ENCODE data around the gene PAX2. TPM values are rescaled to one million over a fixed set of nuclear protein-coding genes. Genes with fewer than 3 reads are reported as not detected.

PAX2 gene
- total RNA-seq, 1 donor from 2014 or later, result 71.3 TPM

- no peak for DNase-seq (ENCODE audit: low read depth)
Measured at GRCh38 chr10:100814751-100815474, 69.5 kb downstream of the PAX2 start.

DNA sequence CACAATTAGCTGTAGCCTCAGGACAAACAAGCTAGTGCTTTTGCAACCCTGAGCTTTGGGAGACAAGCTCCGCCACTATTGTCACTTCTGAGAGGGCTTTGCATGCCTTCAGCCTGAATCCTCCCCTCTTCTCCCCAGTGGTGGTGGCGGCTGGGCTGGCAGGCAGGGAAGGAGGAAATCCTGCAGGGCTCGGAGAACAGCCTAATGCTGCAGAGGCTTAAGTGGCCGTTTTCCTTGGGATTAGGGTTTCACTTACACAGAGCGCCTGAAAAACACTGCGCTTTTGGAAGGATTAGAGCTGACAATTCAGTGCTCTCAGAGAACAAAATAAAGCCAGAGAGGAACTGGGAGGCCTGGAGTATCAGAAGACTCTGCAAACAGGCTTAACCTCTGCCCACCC lies 71.3 kb downstream of the PAX2 start:
- DNase-seq (ENCODE audit: low read depth), result no peak

DNA sequence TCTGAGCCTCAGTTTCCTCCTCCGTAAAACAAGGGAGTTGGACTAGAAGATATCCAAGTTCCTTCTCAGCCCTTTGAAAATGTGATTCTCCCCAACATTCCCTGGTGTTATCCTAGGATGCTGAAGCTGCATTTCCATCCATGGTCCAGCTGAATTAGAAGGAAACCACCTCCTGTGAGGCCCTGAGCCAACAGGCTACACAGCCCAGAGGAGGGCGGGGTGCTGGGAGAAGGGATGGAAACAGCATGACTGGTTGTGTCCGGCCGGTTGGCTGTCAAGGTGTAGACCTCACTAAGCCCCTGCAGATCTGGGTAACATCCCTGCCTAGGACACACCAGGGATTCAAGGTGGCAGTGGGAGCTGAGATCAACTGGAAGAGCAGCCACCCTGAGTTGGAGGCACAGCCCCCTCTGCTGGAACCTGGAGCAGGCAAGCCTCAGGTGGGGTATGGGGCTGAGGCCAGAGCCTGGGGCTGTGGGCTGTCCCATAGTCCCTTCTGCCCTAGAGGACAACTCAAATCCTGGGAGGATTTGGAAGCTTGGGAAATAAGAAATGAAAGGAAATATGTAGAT lies 72.0 kb downstream of the PAX2 start:
- DNase-seq (ENCODE audit: low read depth), result peak; percentile 3

- no peak for DNase-seq (ENCODE audit: low read depth)
Measured at GRCh38 chr10:100819424-100819823, 74.0 kb downstream of the PAX2 start.

DNA sequence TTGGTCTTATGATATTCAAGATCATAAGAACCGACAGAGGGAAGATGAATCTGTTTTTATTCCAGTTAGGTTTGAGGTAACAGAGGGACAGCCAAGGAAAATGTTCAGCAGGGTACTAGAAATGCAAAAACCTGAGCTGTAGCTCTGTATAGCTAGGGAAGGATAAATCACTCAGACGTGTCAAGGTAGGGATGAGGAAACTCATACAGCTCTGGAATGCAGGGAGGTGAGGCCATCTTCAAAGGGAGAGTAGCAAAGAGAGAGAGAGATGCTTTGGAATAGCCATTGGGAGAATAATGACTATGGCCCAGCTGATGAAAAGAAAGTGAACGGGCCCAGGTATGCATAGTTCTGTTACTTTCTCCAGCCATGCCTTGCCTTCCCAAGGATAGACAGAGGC lies 77.8 kb downstream of the PAX2 start:
- no peak for DNase-seq (ENCODE audit: low read depth)

GRCh38 chr10:100824886-100825285 lies 79.5 kb downstream of the PAX2 start:
- no peak for DNase-seq (ENCODE audit: low read depth)

DNA sequence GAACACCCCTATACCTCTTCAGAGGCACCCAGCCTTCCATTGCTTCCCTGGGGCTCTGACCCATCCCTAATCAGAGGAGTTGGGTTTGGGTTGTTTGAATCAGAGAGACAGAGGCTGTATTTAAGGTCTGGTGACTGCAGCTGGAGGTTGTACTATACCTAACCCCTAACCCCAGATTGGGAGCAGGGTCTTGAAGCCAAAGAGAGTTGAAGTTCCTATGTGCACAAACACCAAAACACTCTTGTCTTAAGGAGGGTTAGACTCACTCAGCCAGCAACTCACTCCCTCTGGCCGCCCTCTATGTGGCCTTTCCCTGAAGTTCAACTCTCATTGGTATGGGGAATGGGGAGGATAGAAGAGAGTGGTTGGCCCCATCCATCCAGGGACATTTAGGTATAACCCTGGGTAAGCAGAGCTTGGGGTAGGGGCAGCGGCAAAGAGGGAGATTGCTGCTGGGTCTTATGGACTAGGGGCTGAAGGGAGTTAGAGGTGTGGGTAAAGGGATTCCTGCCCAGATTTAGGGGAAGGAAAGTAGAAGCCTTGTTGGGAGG lies 80.0 kb downstream of the PAX2 start:
- DNase-seq (ENCODE audit: low read depth), result no peak

GRCh38 chr10:100826031-100826651 lies 80.8 kb downstream of the PAX2 start:
- DNase-seq (ENCODE audit: low read depth), result peak; percentile 5

- no peak for DNase-seq (ENCODE audit: low read depth)
Measured at GRCh38 chr10:100826661-100826982, 81.2 kb downstream of the PAX2 start.

DNA sequence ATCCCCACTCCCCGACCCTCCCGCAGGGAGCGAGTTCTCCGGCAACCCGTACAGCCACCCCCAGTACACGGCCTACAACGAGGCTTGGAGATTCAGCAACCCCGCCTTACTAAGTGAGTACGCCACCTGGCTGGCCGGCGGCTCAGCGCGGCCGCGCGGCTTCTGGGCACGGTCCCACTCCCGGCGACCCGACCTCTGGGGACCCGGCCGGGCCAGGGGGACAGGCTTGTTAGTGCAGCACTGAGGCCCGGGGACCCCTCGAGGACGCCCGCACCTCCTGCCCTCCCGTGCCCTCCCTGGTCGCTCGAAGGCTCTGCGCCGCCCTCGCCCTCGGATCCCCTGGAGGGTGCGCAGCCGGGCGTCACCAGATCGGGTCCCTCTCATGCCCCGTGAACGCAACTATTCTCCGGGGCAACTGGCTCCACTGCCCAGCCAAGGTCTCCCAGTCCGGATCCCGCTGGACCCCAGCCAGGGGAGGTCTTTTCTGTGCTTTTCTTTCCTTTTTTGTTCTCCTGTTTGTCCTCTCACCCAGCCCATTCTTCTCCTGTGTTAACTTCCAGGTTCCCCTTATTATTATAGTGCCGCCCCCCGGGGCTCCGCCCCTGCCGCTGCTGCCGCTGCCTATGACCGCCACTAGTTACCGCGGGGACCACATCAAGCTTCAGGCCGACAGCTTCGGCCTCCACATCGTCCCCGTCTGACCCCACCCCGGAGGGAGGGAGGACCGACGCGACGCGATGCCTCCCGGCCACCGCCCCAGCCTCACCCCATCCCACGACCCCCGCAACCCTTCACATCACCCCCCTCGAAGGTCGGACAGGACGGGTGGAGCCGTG lies 81.8 kb downstream of the PAX2 start:
- no peak for DNase-seq (ENCODE audit: low read depth)

DNA sequence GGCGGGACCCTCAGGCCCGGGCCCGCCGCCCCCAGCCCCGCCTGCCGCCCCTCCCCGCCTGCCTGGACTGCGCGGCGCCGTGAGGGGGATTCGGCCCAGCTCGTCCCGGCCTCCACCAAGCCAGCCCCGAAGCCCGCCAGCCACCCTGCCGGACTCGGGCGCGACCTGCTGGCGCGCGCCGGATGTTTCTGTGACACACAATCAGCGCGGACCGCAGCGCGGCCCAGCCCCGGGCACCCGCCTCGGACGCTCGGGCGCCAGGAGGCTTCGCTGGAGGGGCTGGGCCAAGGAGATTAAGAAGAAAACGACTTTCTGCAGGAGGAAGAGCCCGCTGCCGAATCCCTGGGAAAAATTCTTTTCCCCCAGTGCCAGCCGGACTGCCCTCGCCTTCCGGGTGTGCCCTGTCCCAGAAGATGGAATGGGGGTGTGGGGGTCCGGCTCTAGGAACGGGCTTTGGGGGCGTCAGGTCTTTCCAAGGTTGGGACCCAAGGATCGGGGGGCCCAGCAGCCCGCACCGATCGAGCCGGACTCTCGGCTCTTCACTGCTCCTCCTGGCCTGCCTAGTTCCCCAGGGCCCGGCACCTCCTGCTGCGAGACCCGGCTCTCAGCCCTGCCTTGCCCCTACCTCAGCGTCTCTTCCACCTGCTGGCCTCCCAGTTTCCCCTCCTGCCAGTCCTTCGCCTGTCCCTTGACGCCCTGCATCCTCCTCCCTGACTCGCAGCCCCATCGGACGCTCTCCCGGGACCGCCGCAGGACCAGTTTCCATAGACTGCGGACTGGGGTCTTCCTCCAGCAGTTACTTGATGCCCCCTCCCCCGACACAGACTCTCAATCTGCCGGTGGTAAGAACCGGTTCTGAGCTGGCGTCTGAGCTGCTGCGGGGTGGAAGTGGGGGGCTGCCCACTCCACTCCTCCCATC lies 82.7 kb downstream of the PAX2 start:
- no peak for DNase-seq (ENCODE audit: low read depth)

GRCh38 chr10:100828738-100829096 lies 83.3 kb downstream of the PAX2 start:
- no peak for DNase-seq (ENCODE audit: low read depth)

GRCh38 chr10:100829097-100829870 lies 83.9 kb downstream of the PAX2 start:
- DNase-seq (ENCODE audit: low read depth), result no peak

DNA sequence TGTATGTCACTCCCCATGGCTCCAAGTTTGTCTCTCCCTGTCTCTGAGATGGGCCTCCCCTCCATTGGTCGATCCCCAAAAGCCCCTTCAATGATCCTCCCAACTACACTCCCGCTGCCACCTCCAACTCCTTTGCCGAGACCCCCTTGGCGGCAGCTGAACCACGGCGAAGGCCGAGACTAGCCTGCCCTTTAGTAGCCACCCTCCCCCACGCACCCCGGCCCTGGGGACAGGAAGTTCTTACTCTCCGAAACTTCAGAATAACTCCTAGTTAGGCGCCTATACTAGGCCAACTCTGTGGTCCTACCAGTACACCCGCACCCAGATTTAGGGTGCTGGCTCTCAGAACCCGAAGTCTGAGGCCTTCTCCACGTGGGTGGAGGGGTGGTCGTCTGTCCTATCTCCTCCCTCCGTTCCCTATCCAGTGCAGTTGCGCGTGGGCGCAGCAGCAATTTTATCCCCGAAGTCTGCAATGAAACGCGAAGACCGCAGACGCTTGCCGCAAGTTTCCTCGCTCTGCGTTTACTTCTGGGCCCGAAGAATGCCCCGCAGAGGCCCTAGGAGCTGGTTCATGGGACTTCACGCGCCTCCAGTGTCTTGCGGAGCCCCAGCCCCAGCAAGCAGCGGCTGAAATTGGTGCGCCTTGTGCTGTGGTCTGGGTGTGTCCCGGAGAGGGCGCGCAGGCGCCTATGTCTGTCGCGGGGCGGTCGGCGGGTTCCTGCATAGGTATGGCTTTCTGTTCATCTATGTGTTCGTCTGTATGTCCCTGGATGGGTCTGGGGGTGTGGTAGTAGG lies 84.7 kb downstream of the PAX2 start:
- DNase-seq (ENCODE audit: low read depth), result no peak

DNA sequence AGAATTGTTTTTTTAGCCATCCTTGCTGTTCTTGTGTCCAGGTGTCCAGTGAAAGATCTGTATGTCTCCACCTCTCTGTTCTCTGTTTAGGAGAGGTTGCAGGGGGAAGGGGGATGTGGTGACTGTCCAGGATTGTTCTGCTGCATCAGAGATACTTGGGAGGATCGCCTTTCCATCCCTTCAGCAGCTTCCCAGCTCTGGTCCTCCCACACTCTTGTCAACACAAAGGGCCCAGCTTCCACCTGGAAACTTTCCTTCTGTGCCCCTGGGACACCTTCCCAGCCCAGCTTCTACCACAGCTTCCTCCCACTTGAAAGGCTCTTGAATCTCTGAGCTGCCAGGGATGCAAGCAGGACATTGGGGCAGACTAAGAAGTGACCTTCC lies 85.3 kb downstream of the PAX2 start:
- no peak for DNase-seq (ENCODE audit: low read depth)

- DNase-seq (ENCODE audit: low read depth), result no peak
Measured at GRCh38 chr10:100831742-100832141, 86.4 kb downstream of the PAX2 start.

- no peak for DNase-seq (ENCODE audit: low read depth)
Measured at GRCh38 chr10:100835810-100836209, 90.4 kb downstream of the PAX2 start.

DNA sequence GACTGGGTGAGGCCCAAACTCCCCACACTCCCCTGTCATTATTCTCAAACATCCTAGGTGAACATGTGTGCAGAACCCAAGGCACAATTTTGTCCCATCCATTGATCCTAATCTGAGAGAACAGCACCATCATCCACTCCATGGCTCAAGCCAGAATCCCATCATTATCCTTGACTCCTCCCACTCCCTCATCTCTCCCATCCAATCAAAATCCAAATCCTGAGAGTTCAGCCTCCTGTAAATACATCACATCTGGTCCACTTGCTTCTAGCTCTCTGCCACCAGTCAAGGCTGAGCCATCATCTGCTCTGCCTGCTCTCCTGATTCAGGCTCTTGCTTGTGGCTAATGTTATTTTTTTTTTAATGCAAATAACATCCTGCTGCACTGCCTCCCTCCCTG lies 91.5 kb downstream of the PAX2 start:
- DNase-seq (ENCODE audit: low read depth), result no peak

- DNase-seq (ENCODE audit: low read depth), result no peak
Measured at GRCh38 chr10:100837300-100837699, 91.9 kb downstream of the PAX2 start.

- no peak for DNase-seq (ENCODE audit: low read depth)
Measured at GRCh38 chr10:100838986-100839385, 93.6 kb downstream of the PAX2 start.
